T-helper 1 cell treated with Interleukin-12 subunit alpha and Interleukin-12 subunit beta and Interleukin-4 antibody, amounts not matched to agents 30 ng/mL and 1 ng/mL, for 36 hours (primary cell): Measurements from ENCODE around the gene RHBDF1. TPM values are rescaled to one million over a fixed set of nuclear protein-coding genes. Genes with fewer than 3 reads are reported as not detected.
"Not testable (repeated sequence)": the region's sequence is repeated elsewhere in the genome, so short reads cannot be mapped to it uniquely, and the experiment has no call there.

Experiments
- intact Hi-C: fragments of 100-400 bp; cut with micrococcal nuclease; formaldehyde crosslinking; loops from one replicate; pipeline ENCODE4 v1.15.1; 2024
- total RNA-seq: library from RNA; stranded (reverse); gene quantifications from 2 replicates; pipeline ENCODE4 v1.2.3, GENCODE V29; 2022

The RHBDF1 gene
- total RNA-seq, 1 donor from 2014 or later = 0.59 TPM

GRCh38 chr16:60929-61878, 11.2 kb downstream of the RHBDF1 start:
- intact Hi-C loops = no loop called here

GRCh38 chr16:60166-60565, 12.3 kb downstream of the RHBDF1 start:
- intact Hi-C loops = no loop called here

GRCh38 chr16:59440-60059, 12.9 kb downstream of the RHBDF1 start:
- intact Hi-C loops = no loop called here

- intact Hi-C loops = no loop called here
Measured at GRCh38 chr16:58491-59439, 13.7 kb downstream of the RHBDF1 start.

- intact Hi-C loops = no loop called here
Measured at GRCh38 chr16:57711-58110, 14.7 kb downstream of the RHBDF1 start.

GRCh38 chr16:56231-56927, 16.1 kb downstream of the RHBDF1 start:
- intact Hi-C loops = no loop called here

- intact Hi-C loops = no loop called here
Measured at GRCh38 chr16:55571-56136, 16.8 kb downstream of the RHBDF1 start.

GRCh38 chr16:54237-54581, 18.2 kb downstream of the RHBDF1 start:
- intact Hi-C loops = no loop called here

GRCh38 chr16:53346-54236, 18.8 kb downstream of the RHBDF1 start, which contains the start of the genes POLR3K and SNRNP25:
Gene POLR3K, minus strand, starts transcription at chr16:53608. Its CDS starts 22 bp downstream, at chr16:53586.
Gene SNRNP25, plus strand, starts transcription at chr16:53828. Its CDS starts 189 bp downstream, at chr16:54017.
- intact Hi-C loops = loop anchor here (1.0 kb wide), 8 partner anchors 12 to 474 kb away; partner anchors contain the start of genes CAPN15, LUC7L, MPG and NPRL3

GRCh38 chr16:50769-51591, 21.5 kb downstream of the RHBDF1 start:
- intact Hi-C loops = no loop called here

- intact Hi-C loops = no loop called here
Measured at GRCh38 chr16:47234-47633, 25.2 kb downstream of the RHBDF1 start.

- intact Hi-C loops = not testable (repeated sequence)
Measured at GRCh38 chr16:46510-46909, 25.9 kb downstream of the RHBDF1 start.

GRCh38 chr16:45454-45853, 27.0 kb downstream of the RHBDF1 start:
- intact Hi-C loops = no loop called here

GRCh38 chr16:44655-45054, 27.8 kb downstream of the RHBDF1 start:
- intact Hi-C loops = no loop called here

- intact Hi-C loops = no loop called here
Measured at GRCh38 chr16:43294-43693, 29.1 kb downstream of the RHBDF1 start.

GRCh38 chr16:42691-43090, 29.7 kb downstream of the RHBDF1 start:
- intact Hi-C loops = no loop called here

GRCh38 chr16:42069-42457, 30.4 kb downstream of the RHBDF1 start:
- intact Hi-C loops = no loop called here

GRCh38 chr16:41439-42068, 30.9 kb downstream of the RHBDF1 start:
- intact Hi-C loops = no loop called here
